NT2/D1 (cell line): ENCODE results near the gene INTS1.
A peak's percentile ranks its signal among the peaks of the same experiment; 100 is the strongest.

ENCODE experiments used
- DNase-seq: peaks from one replicate; pipeline ENCODE4 v3.0.0-alpha.2; 2011; ENCODE audit warnings: low read depth, low spot score
- H3K27me3 ChIP-seq: 2 replicates; pipeline ENCODE4 v1.6.0; 2011; ENCODE audit warnings: mild to moderate bottlenecking; ENCODE audit not compliant: insufficient read length, insufficient read depth
- H3K36me3 ChIP-seq: 2 replicates; pipeline ENCODE4 v1.6.1; 2011; ENCODE audit warnings: mild to moderate bottlenecking, low read length, mixed read lengths; ENCODE audit not compliant: insufficient read depth, insufficient read length
- H3K4me1 ChIP-seq: 2 replicates; pipeline ENCODE4 v1.5.1; 2011; ENCODE audit not compliant: insufficient read depth, insufficient read length
- H3K4me3 ChIP-seq: 2 replicates; pipeline ENCODE4 v1.5.1; 2011; ENCODE audit warnings: low read depth; ENCODE audit not compliant: insufficient read length
- H3K9ac ChIP-seq: 2 replicates; pipeline ENCODE4 v1.6.0; 2011; ENCODE audit warnings: low read depth; ENCODE audit not compliant: insufficient read length
- H3K9me3 ChIP-seq: 2 replicates; pipeline ENCODE4 v1.5.1; 2011; ENCODE audit warnings: mild to moderate bottlenecking, low read length; ENCODE audit not compliant: insufficient read depth
- SUZ12 ChIP-seq: IDR thresholded peaks from 2 replicates; pipeline ENCODE4 v1.6.1; 2011; ENCODE audit not compliant: insufficient read length, insufficient read depth; ENCODE audit errors: extremely low read depth
- YY1 ChIP-seq: IDR thresholded peaks from 2 replicates; pipeline ENCODE4 v1.6.1; 2011; ENCODE audit not compliant: insufficient read length, insufficient read depth
- ZNF274 ChIP-seq: IDR thresholded peaks from 2 replicates; pipeline ENCODE4 v1.6.1; 2011; ENCODE audit warnings: mild to moderate bottlenecking, low read depth, low read length

Gene INTS1

DNA sequence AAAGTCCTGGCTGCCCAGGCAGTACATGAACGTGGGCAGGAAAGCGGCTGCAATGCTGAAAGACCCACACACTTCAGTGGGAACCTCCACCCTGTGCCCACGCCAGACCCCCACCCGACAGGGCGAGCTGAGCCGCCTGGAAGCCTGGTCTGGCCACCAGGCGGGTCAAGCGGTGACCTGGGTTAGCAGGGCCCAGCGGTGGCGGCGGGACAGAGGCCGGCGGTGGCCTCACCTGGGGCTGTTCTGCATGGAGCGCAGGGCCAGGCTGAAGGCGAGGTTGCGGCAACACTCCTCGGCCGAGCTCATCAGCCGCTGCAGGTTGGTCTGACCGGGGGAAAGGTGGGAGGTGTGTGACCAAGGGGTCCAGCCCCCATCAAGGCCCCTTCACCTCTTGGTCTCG is 33.3 kb downstream of the INTS1 start:
- Histone ChIP-seq H3K9ac (peak overlapping the region; percentile 4), H3K9me3 (no peaks in the 10 kb centered on the region), H3K27me3 (no peaks in the 10 kb centered on the region), H3K4me1 (peaks cover 24% of the 10 kb centered on the region), H3K4me3 (no peak overlapping the region), H3K36me3 (peaks cover 81% of the 10 kb centered on the region)
- no peak for DNase-seq
- no peak for TF ChIP-seq SUZ12
- no peak for TF ChIP-seq YY1
- TF ChIP-seq ZNF274 = no peak

DNA sequence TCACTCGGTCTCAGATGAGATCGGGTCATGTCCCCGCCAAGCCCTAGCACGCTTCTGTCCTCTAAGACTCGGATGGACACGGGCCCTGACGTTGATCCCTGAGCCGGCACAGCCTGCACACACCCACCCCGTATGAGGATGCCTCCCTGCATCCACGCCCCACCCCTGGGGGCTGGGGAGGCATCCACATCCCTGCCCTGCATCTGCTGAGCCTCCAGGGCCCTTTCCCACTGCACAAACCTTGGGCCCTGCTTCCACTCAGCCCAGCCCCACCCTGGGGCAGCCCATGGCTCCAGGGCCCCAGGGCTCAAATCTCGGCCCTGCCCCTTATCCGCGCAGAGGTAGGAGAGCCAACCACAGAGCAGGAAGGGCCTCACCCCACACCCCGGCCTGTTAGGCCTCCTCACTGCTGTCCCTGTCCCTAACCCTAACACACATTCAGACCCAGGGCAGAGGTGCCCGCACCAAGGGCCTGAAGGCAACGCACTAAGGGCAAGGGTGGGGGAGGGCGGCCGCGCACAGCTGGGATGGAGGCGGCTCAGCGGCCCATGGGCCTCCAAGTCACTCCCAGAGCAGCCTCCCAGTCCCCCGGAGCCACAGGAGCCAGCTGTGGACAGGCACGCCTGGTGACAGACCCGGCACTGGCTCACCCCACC is 35.4 kb downstream of the INTS1 start:
- no peak for TF ChIP-seq YY1
- Histone ChIP-seq H3K4me1 (peaks cover 24% of the 10 kb centered on the region), H3K36me3 (peaks cover 60% of the 10 kb centered on the region), H3K4me3 (no peak overlapping the region), H3K9ac (peak overlapping the region; percentile 61), H3K27me3 (no peaks in the 10 kb centered on the region), H3K9me3 (no peaks in the 10 kb centered on the region)
- DNase-seq = no peak

DNA sequence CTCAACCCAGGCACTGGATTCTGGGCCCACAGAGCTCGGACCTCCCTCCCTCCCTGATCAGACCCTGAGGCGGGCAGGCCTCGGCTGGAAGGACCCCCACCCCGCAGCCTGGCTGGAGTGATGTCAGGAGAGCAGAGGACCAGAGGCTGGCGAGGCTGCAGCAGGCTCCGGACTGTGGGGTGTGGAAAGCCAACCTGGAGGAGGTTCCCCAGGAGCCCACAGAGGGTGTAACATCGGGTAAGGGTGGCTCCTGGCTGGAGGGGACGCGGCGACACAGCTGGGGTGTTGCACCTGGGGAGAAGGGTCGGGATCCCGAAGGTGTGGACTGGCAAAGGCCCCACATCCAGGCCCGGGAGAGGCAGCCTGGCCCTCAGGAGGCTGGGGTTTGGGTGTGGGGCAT is 36.0 kb downstream of the INTS1 start:
- no peak for DNase-seq
- Histone ChIP-seq H3K4me1 (peaks cover 24% of the 10 kb centered on the region), H3K9me3 (no peaks in the 10 kb centered on the region), H3K9ac (peak overlapping the region; percentile 32), H3K27me3 (no peaks in the 10 kb centered on the region), H3K4me3 (no peak overlapping the region), H3K36me3 (peaks cover 55% of the 10 kb centered on the region)
- TF ChIP-seq YY1 = no peak

DNA sequence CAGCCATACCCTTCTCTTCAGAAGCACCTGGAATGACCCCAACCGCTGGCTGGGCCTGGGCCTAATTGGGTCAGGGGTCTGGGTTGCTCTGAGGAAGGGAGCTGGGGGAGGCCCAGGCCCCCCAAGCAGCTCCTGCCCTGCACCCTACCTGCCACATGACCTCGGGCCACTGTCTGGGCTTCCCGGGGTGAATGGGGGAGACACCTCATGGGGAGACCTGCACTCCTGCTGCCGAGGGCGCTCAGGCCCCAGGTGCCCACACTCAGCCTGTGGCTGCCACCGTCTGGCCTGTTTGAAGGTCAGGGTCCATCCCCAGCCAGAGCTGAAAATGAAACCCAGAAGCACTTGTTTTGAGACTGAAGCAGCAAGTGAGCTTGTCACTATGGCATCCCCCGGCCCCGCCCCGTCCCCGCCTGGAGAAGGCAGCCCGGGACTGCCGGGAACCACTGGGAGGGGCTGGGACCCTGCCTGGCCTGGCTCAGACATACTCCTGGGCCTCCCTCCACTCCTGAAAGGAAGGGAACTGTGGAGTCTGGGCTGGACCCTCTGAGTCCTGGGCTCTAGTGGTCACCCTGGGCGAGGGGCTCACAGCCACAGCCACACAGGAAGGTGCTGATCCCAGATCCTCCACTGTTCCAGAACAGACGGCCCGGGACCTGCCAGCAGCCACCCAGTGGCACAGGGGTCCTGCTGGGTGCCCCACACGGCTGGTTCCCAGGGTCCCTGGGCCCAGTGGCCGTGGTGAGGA is 37.5 kb downstream of the INTS1 start:
- H3K27me3 ChIP-seq = no peaks in the 10 kb centered on the region
- no peak overlapping the region for H3K4me3 ChIP-seq
- H3K36me3 ChIP-seq = peaks cover 40% of the 10 kb centered on the region
- H3K9me3 ChIP-seq = no peaks in the 10 kb centered on the region
- peak overlapping the region; percentile 69 for H3K9ac ChIP-seq
- H3K4me1 ChIP-seq = peaks cover 31% of the 10 kb centered on the region
- DNase-seq = peak; percentile 58
- TF ChIP-seq SUZ12 (no peak), ZNF274 (no peak), YY1 (no peak)

DNA sequence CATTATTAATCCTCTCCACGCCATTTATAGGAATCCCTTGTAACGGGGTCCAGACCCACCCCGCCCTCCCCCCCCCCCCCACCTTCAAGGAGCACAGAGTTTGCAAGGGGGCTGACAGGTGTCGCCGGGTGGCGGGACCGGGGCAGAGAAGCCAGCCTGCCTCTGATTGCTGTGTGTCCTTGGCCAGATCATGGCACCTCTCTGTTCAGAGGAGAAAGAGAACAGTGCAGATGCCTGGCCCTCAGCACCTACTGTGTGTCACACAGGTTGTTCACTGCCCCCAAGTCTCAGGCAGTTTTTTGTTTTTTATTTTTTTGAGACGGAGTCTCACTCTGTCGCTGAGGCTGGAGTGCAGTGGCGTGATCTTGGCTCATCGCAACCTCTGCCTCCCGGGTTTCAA is 39.5 kb downstream of the INTS1 start:
- H3K27me3 ChIP-seq = no peaks in the 10 kb centered on the region
- H3K36me3 ChIP-seq = peaks cover 20% of the 10 kb centered on the region
- TF ChIP-seq ZNF274 = no peak
- TF ChIP-seq SUZ12 = no peak
- TF ChIP-seq YY1 = no peak
- DNase-seq = no peak
- no peak overlapping the region for H3K4me3 ChIP-seq
- H3K9ac ChIP-seq = no peak overlapping the region
- H3K9me3 ChIP-seq = no peaks in the 10 kb centered on the region
- H3K4me1 ChIP-seq = peaks cover 41% of the 10 kb centered on the region

DNA sequence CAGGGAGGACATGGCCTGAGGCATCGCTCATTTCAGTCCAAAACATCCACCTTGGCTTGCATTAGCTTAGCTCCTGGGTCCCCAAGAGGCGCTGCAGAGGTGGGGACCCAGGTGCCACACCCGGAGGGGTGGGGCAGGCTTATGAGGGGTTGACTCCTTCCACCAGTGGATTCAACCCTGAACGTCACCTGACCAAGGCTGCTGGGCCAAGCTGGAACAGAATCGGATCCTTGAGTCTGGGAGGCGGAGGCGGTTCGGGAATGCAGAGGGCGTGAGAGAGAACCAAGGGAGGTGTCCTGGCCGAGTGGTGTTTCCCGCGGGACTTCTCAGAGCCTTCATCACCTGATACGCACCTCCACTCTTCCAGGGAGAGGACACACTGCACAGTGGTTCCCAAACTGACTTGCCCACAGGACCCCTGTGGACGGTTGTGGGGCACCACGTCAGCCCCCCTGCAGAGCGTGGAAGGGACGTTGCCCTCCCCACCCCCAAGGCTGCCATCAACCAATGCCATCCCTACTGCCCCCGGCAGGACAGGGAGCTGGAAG is 40.4 kb downstream of the INTS1 start:
- Histone ChIP-seq H3K36me3 (peaks cover 11% of the 10 kb centered on the region), H3K9me3 (no peaks in the 10 kb centered on the region), H3K9ac (no peak overlapping the region), H3K4me3 (no peak overlapping the region), H3K4me1 (peaks cover 39% of the 10 kb centered on the region), H3K27me3 (no peaks in the 10 kb centered on the region)
- TF ChIP-seq SUZ12 = no peak
- TF ChIP-seq ZNF274 = no peak
- no peak for TF ChIP-seq YY1
- no peak for DNase-seq

DNA sequence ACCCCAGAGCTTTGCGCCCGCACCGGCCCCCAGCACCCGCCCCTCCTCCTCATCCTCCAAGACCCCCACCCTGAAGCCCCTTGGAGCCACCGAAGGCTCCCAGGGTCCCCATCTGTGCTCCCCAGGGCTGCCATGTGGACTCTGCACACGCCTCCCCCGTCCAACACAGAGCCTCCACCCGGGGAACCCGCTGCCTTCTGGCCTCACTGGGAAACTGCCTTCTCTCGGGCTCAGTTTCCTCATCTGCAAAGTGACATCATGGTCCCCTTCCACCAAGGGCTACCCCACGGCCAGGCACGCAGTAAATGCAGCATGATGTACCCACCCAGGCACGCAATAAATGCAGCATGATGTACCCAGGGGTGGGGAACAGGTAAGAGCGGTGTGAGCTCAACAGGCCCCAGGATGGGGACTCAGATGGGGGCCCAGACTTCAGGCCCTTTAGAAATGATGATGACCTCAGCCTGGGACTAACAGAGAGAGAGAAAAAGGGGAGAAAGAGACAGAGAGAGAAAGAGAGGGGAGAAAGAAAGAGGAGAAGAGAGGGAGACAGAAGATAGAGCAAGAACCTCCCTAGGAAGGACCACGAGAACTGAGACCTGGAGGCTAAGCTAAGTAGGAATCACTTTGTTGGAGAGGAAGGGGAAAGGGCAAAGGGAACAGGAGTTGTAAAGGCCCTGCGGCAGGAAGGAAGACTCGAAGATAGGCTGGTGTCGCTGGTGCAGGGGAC is 42.4 kb downstream of the INTS1 start:
- Histone ChIP-seq H3K27me3 (no peaks in the 10 kb centered on the region), H3K36me3 (no peaks in the 10 kb centered on the region), H3K9me3 (no peaks in the 10 kb centered on the region), H3K4me3 (no peak overlapping the region), H3K9ac (peak overlapping the region; percentile 37), H3K4me1 (peaks cover 49% of the 10 kb centered on the region)
- DNase-seq = no peak
- TF ChIP-seq YY1 = no peak
- no peak for TF ChIP-seq ZNF274
- TF ChIP-seq SUZ12 = no peak
